Adrenal gland (tissue), 5 donors: ENCODE measurements around the gene KLHL9.

Experiments used
- CTCF ChIP-seq, 6 experiments: fragments of 450-650 bp in 4 of 6; fragments of 200-600 bp in 2 of 6; sonication (generic) in 1 of 6; IDR thresholded peaks; 1 replicate in 5 of 6; 2 replicates in 1 of 6; pipeline versions ENCODE4 v1.5.1 to v1.8.0; 2016 to 2021; ENCODE audit warnings: antibody characterized with exemption in 6 of 6, mild to moderate bottlenecking in 2 of 6, moderate library complexity in 1 of 6
- POLR2A ChIP-seq, 2 donors: fragments of 450-650 bp; IDR thresholded peaks; one replicate each; pipeline ENCODE4 v1.6.1; 2017; ENCODE audit warnings: antibody characterized with exemption in 2 of 2, mild to moderate bottlenecking in 2 of 2, moderate library complexity in 1 of 2
- donor health status: DM: no; HTN: no; CAD: no.

GRCh38 chr9:21314152-21314551, 21.1 kb downstream of the KLHL9 start:
- no peak for TF ChIP-seq POLR2A (IDR thresholded peaks at IDR 0.05)
- TF ChIP-seq CTCF (IDR thresholded peaks at IDR 0.05): no peak
